Tibial nerve (tissue), 4 donors: ENCODE measurements around the gene PEA15.

Source experiments
- EP300 ChIP-seq, 2 donors: sonication (generic); formaldehyde crosslinking; IDR thresholded peaks; one replicate each; pipeline ENCODE4 v1.6.1; 2017; ENCODE audit warnings: antibody characterized with exemption in 2 of 2, mild to moderate bottlenecking in 1 of 2
- POLR2A ChIP-seq, 2 donors: fragments of 450-650 bp; IDR thresholded peaks; one replicate each; pipeline ENCODE4 v1.6.1; 2017; ENCODE audit warnings: antibody characterized with exemption in 2 of 2, mild to moderate bottlenecking in 2 of 2, moderate library complexity in 2 of 2
- TF ChIP-seq, protein P1 (sequence below), 5 experiments: fragments of 200-600 bp in 3 of 5; fragments of 450-650 bp in 2 of 5; sonication (generic) in 3 of 5; IDR thresholded peaks; one replicate each; pipeline ENCODE4 v1.5.1; 2016 to 2019; ENCODE audit warnings: antibody characterized with exemption in 5 of 5, mild to moderate bottlenecking in 3 of 5, moderate library complexity in 2 of 5

DNA sequence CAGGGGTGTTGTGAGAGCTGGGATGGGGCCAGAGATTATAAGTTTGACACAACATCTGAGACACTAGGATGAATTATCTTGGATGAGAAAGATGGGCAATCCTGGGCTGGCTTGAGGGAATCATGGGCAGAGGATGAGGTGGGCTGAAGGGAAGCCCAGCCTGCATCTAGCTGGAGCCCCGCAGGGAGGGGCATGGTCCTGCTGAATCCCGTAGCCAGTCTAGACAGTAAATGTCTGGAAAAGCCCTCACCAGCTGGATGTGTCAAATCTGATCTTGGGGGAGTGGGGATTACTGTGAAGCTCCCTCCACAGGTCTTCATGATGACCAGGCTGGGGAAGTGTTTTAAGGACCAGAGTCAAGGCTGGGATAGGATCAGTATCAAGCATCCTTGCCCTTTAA lies 18.5 kb upstream of the PEA15 start:
- TF ChIP-seq, protein P1, sequence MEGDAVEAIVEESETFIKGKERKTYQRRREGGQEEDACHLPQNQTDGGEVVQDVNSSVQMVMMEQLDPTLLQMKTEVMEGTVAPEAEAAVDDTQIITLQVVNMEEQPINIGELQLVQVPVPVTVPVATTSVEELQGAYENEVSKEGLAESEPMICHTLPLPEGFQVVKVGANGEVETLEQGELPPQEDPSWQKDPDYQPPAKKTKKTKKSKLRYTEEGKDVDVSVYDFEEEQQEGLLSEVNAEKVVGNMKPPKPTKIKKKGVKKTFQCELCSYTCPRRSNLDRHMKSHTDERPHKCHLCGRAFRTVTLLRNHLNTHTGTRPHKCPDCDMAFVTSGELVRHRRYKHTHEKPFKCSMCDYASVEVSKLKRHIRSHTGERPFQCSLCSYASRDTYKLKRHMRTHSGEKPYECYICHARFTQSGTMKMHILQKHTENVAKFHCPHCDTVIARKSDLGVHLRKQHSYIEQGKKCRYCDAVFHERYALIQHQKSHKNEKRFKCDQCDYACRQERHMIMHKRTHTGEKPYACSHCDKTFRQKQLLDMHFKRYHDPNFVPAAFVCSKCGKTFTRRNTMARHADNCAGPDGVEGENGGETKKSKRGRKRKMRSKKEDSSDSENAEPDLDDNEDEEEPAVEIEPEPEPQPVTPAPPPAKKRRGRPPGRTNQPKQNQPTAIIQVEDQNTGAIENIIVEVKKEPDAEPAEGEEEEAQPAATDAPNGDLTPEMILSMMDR (IDR thresholded peaks at IDR 0.05), result no peak
- TF ChIP-seq EP300 (IDR thresholded peaks at IDR 0.05), result no peak
- no peak for TF ChIP-seq POLR2A (IDR thresholded peaks at IDR 0.05)
